GM11168 (cell line): ENCODE measurements around the gene ZNF701.

Experiments
- in situ Hi-C: fragments of 300-500 bp; cut with MboI; formaldehyde crosslinking; loops from one replicate; pipeline ENCODE4 v1.12.0; 2022; ENCODE audit warnings: low sequenced_read_pairs; ENCODE audit not compliant: unreplicated experiment

Gene ZNF701

DNA sequence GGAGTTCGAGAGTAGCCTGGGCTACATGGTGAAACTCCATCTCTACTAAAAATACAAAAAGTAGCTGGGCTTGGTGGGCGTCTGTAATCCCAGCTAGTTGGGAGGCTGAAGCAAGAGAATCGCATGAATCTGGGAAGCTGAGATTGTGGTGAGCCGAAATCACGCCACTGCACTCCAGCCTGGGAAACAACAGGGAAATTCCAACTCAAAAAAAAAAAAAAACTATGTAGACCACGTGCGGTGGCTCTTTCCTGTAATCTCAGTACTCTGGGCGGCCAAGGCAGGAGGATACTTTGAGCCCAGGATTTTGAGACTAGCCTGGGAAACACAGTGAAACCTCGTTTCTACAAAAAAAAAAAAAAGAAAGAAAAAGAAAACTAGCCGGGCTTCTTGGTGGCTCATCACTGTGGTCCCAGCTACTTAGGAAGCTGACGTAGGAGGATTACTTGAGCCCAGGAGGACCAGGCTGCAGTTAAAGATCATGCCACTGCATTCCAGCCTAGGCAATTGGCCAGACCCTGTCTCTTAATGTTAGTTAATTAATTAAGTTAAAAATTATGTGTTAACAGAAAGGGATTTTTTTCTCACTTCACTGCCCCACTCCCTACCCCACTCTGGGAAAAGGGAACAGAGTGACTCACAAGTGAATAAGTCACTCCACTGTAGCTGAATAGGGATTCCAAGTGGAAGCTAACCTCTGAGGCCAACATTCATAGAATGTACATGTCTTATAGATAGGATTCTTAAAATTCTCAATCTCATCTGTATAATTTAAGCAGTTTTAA, 65.9 kb downstream of the ZNF701 start:
- in situ Hi-C loops, result no loop called here
